Vagina (tissue), 2 donors: ENCODE results near the gene TRIM47. TPM values are rescaled to one million over a fixed set of nuclear protein-coding genes. Genes with fewer than 3 reads are reported as not detected.
A peak's percentile ranks its signal among the peaks of the same experiment; 100 is the strongest.

Experiments
- DNase-seq, 2 donors: peaks; one replicate each; pipeline ENCODE4 v3.0.0-alpha.2; 2017; ENCODE audit errors: extremely low spot score in 2 of 2
- H3K27ac ChIP-seq: fragments of 200-600 bp; sonication (generic); one replicate; pipeline ENCODE4 v1.5.1; 2019
- H3K27me3 ChIP-seq: fragments of 200-600 bp; sonication (generic); one replicate; pipeline ENCODE4 v1.5.1; 2019
- H3K36me3 ChIP-seq, 2 donors: fragments of 200-600 bp; sonication (generic); one replicate each; pipeline ENCODE4 v1.5.1; 2017 to 2019
- H3K4me1 ChIP-seq: fragments of 200-600 bp; sonication (generic); one replicate; pipeline ENCODE4 v1.5.1; 2019
- H3K4me3 ChIP-seq, 2 donors: fragments of 200-600 bp; sonication (generic); 1 replicate in 1 of 2; 2 replicates in 1 of 2; pipeline ENCODE4 v1.5.1; 2016 to 2019
- H3K9me3 ChIP-seq: fragments of 200-600 bp; sonication (generic); one replicate; pipeline ENCODE4 v1.5.1; 2019
- CTCF ChIP-seq, 3 experiments: fragments of 450-650 bp in 2 of 3; fragments of 200-600 bp in 1 of 3; sonication (generic) in 1 of 3; IDR thresholded peaks; one replicate each; pipeline ENCODE4 v1.5.1; 2017 to 2019; ENCODE audit warnings: antibody characterized with exemption in 3 of 3, mild to moderate bottlenecking in 2 of 3, moderate library complexity in 2 of 3
- POLR2A ChIP-seq, 2 donors: fragments of 450-650 bp; IDR thresholded peaks; one replicate each; pipeline ENCODE4 v1.6.1; 2017; ENCODE audit warnings: antibody characterized with exemption in 2 of 2, mild to moderate bottlenecking in 2 of 2, moderate library complexity in 2 of 2
- POLR2AphosphoS5 ChIP-seq, 2 donors: sonication (generic); formaldehyde crosslinking; IDR thresholded peaks; one replicate each; pipeline ENCODE4 v1.9.0; 2017; ENCODE audit warnings: antibody characterized with exemption in 2 of 2, mild to moderate bottlenecking in 2 of 2, low read depth in 1 of 2; ENCODE audit not compliant: insufficient read depth in 1 of 2
- intact Hi-C: fragments of 100-400 bp; cut with DNase I; formaldehyde crosslinking; loops from one replicate; pipeline ENCODE4 v1.15.1; 2023
- total RNA-seq: library from RNA; depleted of rRNA; stranded (reverse); fragments of >200 nt; gene quantifications from one replicate; pipeline ENCODE4 v1.2.3, GENCODE V29; 2016

TRIM47 gene
- total RNA-seq, 1 donor from 2014 or later, result 63.3 TPM

- H3K4me1 ChIP-seq, result peaks cover 7% of the 10 kb centered on the region
- no peak for TF ChIP-seq POLR2AphosphoS5 (IDR thresholded peaks at IDR 0.05; ENCODE audit: insufficient read depth in 1 of 2, low read depth in 1 of 2)
- no peak for TF ChIP-seq POLR2A (IDR thresholded peaks at IDR 0.05)
- TF ChIP-seq CTCF (IDR thresholded peaks at IDR 0.05), result no peak
- H3K9me3 ChIP-seq, result no peaks in the 10 kb centered on the region
- DNase-seq, result no peak
- intact Hi-C loops, result no loop called here
- H3K27me3 ChIP-seq, result no peaks in the 10 kb centered on the region
- no peak overlapping the region for H3K4me3 ChIP-seq
- no peak overlapping the region for H3K27ac ChIP-seq
- H3K36me3 ChIP-seq, result peaks cover 0 to 5% of the 10 kb centered on the region in 2 donors
Observed at GRCh38 chr17:75834928-75835653, 43.3 kb downstream of the TRIM47 start.

GRCh38 chr17:75834279-75834920, 44.0 kb downstream of the TRIM47 start:
- H3K36me3 ChIP-seq, result peaks cover 0 to 5% of the 10 kb centered on the region in 2 donors
- no peaks in the 10 kb centered on the region for H3K9me3 ChIP-seq
- no peak overlapping the region for H3K27ac ChIP-seq
- no peaks in the 10 kb centered on the region for H3K27me3 ChIP-seq
- peaks cover 7% of the 10 kb centered on the region for H3K4me1 ChIP-seq
- no peak for TF ChIP-seq POLR2AphosphoS5 (IDR thresholded peaks at IDR 0.05; ENCODE audit: insufficient read depth in 1 of 2, low read depth in 1 of 2)
- TF ChIP-seq POLR2A (IDR thresholded peaks at IDR 0.05), result no peak
- TF ChIP-seq CTCF (IDR thresholded peaks at IDR 0.05), result no peak
- H3K4me3 ChIP-seq, result no peak overlapping the region
- intact Hi-C loops, result no loop called here
- no peak for DNase-seq

- Histone ChIP-seq H3K27me3 (no peaks in the 10 kb centered on the region), H3K9me3 (no peaks in the 10 kb centered on the region), H3K4me1 (peaks cover 13% of the 10 kb centered on the region), H3K4me3 (no peak overlapping the region), H3K27ac (peak overlapping the region; percentile 39), H3K36me3 (peaks cover 0 to 5% of the 10 kb centered on the region in 2 donors)
- no peak for DNase-seq
- intact Hi-C loops, result no loop called here
- no peak for TF ChIP-seq CTCF (IDR thresholded peaks at IDR 0.05)
Observed at GRCh38 chr17:75832652-75833400, 45.6 kb downstream of the TRIM47 start.

GRCh38 chr17:75832164-75832651, 46.2 kb downstream of the TRIM47 start:
- H3K36me3 ChIP-seq, result peaks cover 0 to 5% of the 10 kb centered on the region in 2 donors
- no peak overlapping the region for H3K4me3 ChIP-seq
- no peak for DNase-seq

More at GRCh38 chr17:75832164-75832651, 46.2 kb downstream of the TRIM47 start:
- peaks cover 19% of the 10 kb centered on the region for H3K4me1 ChIP-seq
- H3K9me3 ChIP-seq, result no peaks in the 10 kb centered on the region
- H3K27ac ChIP-seq, result peak overlapping the region; percentile 39
- intact Hi-C loops, result no loop called here
- H3K27me3 ChIP-seq, result no peaks in the 10 kb centered on the region
- TF ChIP-seq POLR2AphosphoS5 (IDR thresholded peaks at IDR 0.05; ENCODE audit: insufficient read depth in 1 of 2, low read depth in 1 of 2) (no peak), CTCF (IDR thresholded peaks at IDR 0.05) (no peak), POLR2A (IDR thresholded peaks at IDR 0.05) (no peak)
